ENCODE results near the gene RGS17.
"Not testable (repeated sequence)": the region's sequence is repeated elsewhere in the genome, so short reads cannot be mapped to it uniquely, and the experiment has no call there.

RGS17 gene

GRCh38 chr6:152981989-152982903 lies 148.8 kb downstream of the RGS17 start:
- DNase-seq = peak; percentile 54

DNA sequence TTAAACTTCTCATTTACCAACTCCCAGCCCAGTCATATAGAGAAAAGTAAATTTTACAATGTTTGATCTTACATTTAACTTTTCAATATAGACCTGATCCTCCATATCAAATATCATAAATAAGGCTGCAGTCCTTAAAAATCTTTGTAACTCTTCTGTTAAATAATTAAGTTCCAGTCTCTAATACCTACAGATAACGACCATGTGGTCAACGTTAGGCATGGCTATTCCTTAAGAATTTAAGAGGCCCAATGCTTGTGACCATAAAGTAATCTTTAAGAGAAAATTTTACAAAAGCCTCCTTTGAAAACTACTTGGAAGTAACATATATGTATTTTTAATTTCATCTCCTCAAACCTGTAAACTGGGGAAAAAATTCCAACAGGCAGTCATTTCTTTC lies 149.9 kb downstream of the RGS17 start:
- no peak for DNase-seq

- DNase-seq = no peak
Measured at GRCh38 chr6:152980656-152981055, 150.4 kb downstream of the RGS17 start.

DNA sequence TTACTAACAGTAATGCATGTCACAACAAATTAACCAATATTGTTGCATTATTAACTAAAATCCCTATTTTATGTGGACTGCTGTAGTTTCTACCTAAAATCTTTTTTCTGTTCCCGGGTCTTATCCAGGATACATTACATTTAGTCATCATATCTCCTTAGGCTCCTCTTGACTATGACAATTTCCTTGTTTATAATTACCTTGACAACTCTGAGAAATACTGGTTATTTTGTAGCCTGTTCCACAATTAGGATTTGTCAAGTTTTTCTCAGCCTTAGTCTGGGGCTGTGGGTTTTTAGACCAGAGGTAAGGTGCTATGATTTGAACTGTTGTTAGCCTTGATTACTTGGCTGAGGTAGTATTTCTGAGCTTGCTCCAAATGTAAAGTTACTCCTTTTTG lies 152.0 kb downstream of the RGS17 start:
- DNase-seq = no peak

DNA sequence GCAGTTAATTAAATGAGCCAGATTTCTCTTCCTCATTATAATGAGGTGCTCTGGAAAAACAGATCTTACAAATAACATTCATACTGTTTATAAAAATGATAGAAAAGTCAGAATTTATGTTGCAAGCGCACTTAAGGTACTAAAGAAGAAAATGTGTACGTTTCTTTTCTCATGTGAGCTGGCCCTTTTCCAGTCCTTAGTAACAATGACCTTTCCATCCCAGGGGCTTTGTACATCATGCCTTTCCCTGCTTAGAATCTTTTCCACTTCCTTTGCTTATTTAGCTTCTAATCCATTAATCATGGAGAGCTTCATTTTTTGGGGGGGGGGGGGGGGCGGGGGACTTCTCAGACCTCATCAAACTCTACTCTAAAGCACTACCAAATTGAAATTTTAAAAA lies 153.0 kb downstream of the RGS17 start:
- DNase-seq = no peak

DNA sequence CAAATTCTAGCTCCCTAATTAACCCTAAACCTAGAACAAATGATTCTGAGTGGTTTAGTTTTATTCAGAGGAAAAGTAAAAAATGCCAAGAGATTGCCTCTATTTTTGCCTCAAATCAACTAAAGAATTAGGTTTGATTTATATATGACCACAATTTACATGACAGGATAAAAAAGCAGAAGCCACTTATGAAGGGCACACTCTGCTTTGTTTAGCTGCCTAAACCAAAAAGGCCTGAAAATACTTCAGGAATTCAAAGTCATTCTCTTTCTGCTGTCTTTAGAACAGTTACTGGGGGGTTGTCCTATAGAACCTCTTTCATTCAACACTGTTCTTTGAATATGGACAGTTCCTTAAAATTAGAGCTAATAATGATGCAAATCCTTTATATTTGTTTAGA lies 153.5 kb downstream of the RGS17 start:
- DNase-seq = no peak

GRCh38 chr6:152976749-152977148 lies 154.3 kb downstream of the RGS17 start:
- no peak for DNase-seq

DNA sequence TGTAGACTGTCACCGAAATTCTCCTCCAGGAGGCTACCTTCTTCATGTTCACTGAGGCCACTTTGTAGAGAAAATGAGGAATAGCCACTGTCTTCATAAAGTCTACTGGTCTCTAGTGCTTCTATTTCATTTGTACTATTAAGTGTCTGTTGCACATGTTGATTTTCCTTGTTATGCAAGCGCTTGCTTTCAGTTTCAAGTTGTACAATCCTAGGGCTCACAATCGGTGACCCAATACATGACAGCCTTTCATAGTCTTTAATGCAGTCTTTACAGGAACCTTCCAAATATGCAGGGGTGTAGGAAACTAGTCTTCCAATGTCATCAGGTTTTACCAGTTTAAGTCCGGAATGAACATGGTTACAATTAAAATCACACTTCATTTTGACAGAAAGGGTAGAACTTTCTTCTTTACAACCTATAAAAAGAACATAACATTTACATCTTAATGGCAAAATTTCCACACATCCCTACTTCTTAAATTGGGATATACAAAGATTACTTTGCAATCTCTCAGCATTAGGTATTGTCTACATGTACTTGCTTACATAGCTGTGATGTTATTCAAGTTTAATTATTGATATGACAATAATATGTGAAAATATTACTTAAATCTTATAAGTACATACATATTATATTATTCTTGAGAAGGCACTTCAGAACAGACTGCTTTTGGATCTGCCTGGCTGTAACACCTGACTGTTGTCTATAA lies 155.7 kb downstream of the RGS17 start:
- DNase-seq = no peak

DNA sequence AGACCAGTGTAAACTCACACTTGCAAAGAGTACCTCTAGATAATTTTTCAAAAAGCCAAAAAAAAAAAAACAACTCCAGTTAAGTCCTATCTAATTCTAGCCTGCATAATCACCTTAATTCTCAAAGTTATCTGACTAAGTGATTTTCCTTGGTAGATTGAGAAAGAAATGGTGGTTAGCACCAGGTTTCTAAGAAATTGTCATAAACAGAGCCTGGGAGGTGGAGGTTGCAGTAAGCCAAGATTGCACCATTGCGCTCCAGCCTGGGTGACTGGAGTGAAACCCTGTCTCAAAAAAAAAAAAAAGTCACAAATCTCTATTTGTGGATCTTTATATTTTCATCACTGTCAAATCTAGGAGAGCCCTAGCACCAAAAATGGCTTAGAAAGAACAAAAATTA lies 157.2 kb downstream of the RGS17 start:
- DNase-seq = no peak

GRCh38 chr6:152969688-152970418 lies 161.2 kb downstream of the RGS17 start:
- DNase-seq = no peak

GRCh38 chr6:152966168-152966894 lies 164.8 kb downstream of the RGS17 start:
- DNase-seq = not testable (repeated sequence)

GRCh38 chr6:152959333-152959732 lies 171.7 kb downstream of the RGS17 start:
- no peak for DNase-seq

DNA sequence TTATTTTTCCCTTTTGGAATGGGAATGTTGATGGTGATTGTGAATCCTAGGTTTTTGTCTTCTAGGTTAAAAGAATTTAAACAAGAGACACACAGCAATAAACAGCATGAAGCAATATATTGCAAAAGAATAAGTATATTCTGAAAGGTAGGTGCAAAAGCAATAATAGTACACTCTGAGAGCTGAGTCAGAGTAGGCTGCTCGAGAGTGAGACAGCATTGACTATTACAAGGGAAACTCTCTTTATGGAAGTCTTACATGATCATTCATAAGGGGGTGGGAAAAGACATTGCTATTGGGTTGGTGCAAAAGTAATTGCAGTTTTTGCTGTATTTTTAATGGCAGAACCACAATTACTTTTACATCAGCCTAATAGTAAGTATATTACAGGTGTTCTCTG lies 173.3 kb downstream of the RGS17 start:
- DNase-seq = no peak
